ENCODE results near the gene RFX8.

Gene RFX8

GRCh38 chr2:101427743-101428142, 47.2 kb downstream of the RFX8 start:
- Histone ChIP-seq H3K27ac (ENCODE audit: low read depth, low read length) (no peak overlapping the region), H3K9ac (ENCODE audit: low read length) (no peak overlapping the region), H3K27me3 (ENCODE audit: control insufficient read depth, insufficient read depth, low read length) (no peaks in the 10 kb centered on the region), H3K4me1 (ENCODE audit: control insufficient read depth, insufficient read depth, low read length) (no peaks in the 10 kb centered on the region), H3K4me3 (ENCODE audit: low read depth, low read length) (no peak overlapping the region), H3K36me3 (ENCODE audit: control insufficient read depth, insufficient read depth, low read length) (no peaks in the 10 kb centered on the region), H3K9me3 (ENCODE audit: control insufficient read depth, insufficient read depth, low read depth, low read length) (no peaks in the 10 kb centered on the region)

DNA sequence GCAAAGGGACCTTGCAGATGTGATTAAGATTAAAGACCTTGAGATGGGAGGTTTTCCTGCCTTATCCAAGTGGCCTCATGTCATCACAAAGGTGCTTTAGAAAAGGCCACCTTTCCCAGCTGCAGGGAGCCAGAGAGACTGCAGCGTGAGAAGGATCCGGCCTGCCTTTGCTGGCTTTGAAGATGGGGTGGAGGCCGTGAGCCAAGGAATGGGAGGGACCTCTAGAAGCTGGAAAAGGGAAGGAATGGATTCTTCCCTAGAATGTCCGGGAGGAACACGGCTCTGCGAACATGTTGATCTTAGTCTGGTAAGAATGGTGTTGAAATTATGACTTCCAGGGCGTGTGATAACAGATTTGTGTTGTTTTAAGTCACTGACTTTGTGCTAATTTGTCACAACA, 47.7 kb downstream of the RFX8 start:
- no peak overlapping the region for H3K27ac ChIP-seq (ENCODE audit: low read depth, low read length)
- H3K4me1 ChIP-seq (ENCODE audit: control insufficient read depth, insufficient read depth, low read length), result no peaks in the 10 kb centered on the region
- no peak overlapping the region for H3K4me3 ChIP-seq (ENCODE audit: low read depth, low read length)
- H3K9me3 ChIP-seq (ENCODE audit: control insufficient read depth, insufficient read depth, low read depth, low read length), result no peaks in the 10 kb centered on the region
- no peaks in the 10 kb centered on the region for H3K36me3 ChIP-seq (ENCODE audit: control insufficient read depth, insufficient read depth, low read length)
- no peak overlapping the region for H3K9ac ChIP-seq (ENCODE audit: low read length)
- H3K27me3 ChIP-seq (ENCODE audit: control insufficient read depth, insufficient read depth, low read length), result no peaks in the 10 kb centered on the region

DNA sequence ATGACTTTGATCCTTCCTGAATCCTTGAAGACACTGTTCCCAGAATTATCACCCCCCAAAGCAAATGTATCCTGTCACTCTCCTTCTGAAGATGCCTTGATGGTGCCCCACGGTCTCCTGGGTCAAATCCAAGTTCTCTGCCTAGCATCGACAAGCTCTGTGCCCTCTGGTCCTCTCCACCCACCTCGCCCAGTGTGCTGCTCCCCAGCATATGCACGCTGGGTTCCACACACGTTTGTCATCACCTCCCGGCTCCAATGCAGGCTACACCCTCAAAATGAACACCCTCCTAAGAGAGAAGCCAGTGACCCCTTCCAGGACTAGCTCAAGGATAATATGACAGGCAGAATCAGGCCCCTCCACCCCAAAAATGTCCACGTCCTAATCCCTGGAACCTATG, 48.1 kb downstream of the RFX8 start:
- H3K4me3 ChIP-seq (ENCODE audit: low read depth, low read length), result no peak overlapping the region
- no peak overlapping the region for H3K27ac ChIP-seq (ENCODE audit: low read depth, low read length)
- no peaks in the 10 kb centered on the region for H3K9me3 ChIP-seq (ENCODE audit: control insufficient read depth, insufficient read depth, low read depth, low read length)
- H3K9ac ChIP-seq (ENCODE audit: low read length), result no peak overlapping the region
- no peaks in the 10 kb centered on the region for H3K4me1 ChIP-seq (ENCODE audit: control insufficient read depth, insufficient read depth, low read length)
- no peaks in the 10 kb centered on the region for H3K27me3 ChIP-seq (ENCODE audit: control insufficient read depth, insufficient read depth, low read length)
- H3K36me3 ChIP-seq (ENCODE audit: control insufficient read depth, insufficient read depth, low read length), result no peaks in the 10 kb centered on the region

- Histone ChIP-seq H3K9ac (ENCODE audit: low read length) (no peak overlapping the region), H3K27ac (ENCODE audit: low read depth, low read length) (no peak overlapping the region), H3K36me3 (ENCODE audit: control insufficient read depth, insufficient read depth, low read length) (no peaks in the 10 kb centered on the region), H3K9me3 (ENCODE audit: control insufficient read depth, insufficient read depth, low read depth, low read length) (no peaks in the 10 kb centered on the region), H3K27me3 (ENCODE audit: control insufficient read depth, insufficient read depth, low read length) (no peaks in the 10 kb centered on the region), H3K4me1 (ENCODE audit: control insufficient read depth, insufficient read depth, low read length) (no peaks in the 10 kb centered on the region), H3K4me3 (ENCODE audit: low read depth, low read length) (no peak overlapping the region)
Measured at GRCh38 chr2:101420623-101421022, 54.3 kb downstream of the RFX8 start.

DNA sequence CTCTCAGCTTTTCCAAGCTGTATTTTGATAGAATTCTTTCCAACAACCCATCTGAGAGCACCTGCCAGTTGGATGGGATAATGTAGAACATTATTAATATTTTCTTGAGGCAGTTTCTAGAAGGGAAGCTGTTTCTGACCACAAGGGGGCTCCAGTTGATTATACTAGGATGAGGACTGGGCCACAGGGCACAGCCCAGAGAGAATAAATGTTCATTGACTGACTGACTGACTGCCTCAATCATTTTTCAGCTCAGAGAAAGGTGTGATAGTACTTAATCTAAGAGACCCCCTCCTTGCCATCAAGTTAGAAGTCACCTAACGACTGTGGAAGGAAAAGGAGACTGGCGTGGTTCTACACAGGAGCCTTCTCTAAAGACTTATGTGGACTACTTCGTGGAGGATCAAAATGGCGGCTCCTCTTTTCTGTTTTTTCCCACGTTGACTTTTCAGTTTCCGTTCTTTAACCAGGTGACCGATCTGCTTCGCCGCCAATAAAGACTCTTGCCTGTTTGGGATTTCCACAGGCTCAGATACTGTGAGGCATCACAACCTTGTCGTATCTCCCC, 55.7 kb downstream of the RFX8 start:
- no peak overlapping the region for H3K27ac ChIP-seq (ENCODE audit: low read depth, low read length)
- H3K4me1 ChIP-seq (ENCODE audit: control insufficient read depth, insufficient read depth, low read length), result no peaks in the 10 kb centered on the region
- no peak overlapping the region for H3K9ac ChIP-seq (ENCODE audit: low read length)
- no peaks in the 10 kb centered on the region for H3K36me3 ChIP-seq (ENCODE audit: control insufficient read depth, insufficient read depth, low read length)
- no peaks in the 10 kb centered on the region for H3K27me3 ChIP-seq (ENCODE audit: control insufficient read depth, insufficient read depth, low read length)
- H3K9me3 ChIP-seq (ENCODE audit: control insufficient read depth, insufficient read depth, low read depth, low read length), result peaks cover 9% of the 10 kb centered on the region
- no peak overlapping the region for H3K4me3 ChIP-seq (ENCODE audit: low read depth, low read length)

GRCh38 chr2:101418460-101419095, 56.3 kb downstream of the RFX8 start:
- H3K9ac ChIP-seq (ENCODE audit: low read length), result no peak overlapping the region
- no peak overlapping the region for H3K27ac ChIP-seq (ENCODE audit: low read depth, low read length)
- peaks cover 9% of the 10 kb centered on the region for H3K9me3 ChIP-seq (ENCODE audit: control insufficient read depth, insufficient read depth, low read depth, low read length)
- no peaks in the 10 kb centered on the region for H3K36me3 ChIP-seq (ENCODE audit: control insufficient read depth, insufficient read depth, low read length)
- no peaks in the 10 kb centered on the region for H3K4me1 ChIP-seq (ENCODE audit: control insufficient read depth, insufficient read depth, low read length)
- no peaks in the 10 kb centered on the region for H3K27me3 ChIP-seq (ENCODE audit: control insufficient read depth, insufficient read depth, low read length)
- no peak overlapping the region for H3K4me3 ChIP-seq (ENCODE audit: low read depth, low read length)

DNA sequence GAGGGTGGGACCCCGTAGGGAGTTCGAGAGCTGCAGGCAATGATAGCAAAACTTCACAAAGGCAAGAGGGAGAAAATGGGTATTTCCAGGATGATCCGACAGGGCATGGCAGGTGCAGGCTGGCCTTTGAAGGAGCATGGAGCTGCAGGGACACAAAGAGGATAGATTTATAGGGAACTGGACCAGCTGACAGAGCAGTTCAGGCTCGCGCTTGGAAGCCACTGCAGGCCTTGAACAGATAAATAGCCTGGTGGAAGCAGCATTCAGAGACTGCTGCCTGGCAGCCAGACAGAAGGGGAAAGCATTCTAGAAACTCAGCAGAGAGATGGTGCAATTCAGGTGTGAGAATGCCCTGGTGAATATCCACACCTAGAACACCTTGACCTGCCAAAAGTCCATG, 58.3 kb downstream of the RFX8 start:
- Histone ChIP-seq H3K27me3 (ENCODE audit: control insufficient read depth, insufficient read depth, low read length) (no peaks in the 10 kb centered on the region), H3K9me3 (ENCODE audit: control insufficient read depth, insufficient read depth, low read depth, low read length) (peaks cover 9% of the 10 kb centered on the region), H3K36me3 (ENCODE audit: control insufficient read depth, insufficient read depth, low read length) (no peaks in the 10 kb centered on the region), H3K9ac (ENCODE audit: low read length) (no peak overlapping the region), H3K4me1 (ENCODE audit: control insufficient read depth, insufficient read depth, low read length) (no peaks in the 10 kb centered on the region), H3K4me3 (ENCODE audit: low read depth, low read length) (no peak overlapping the region), H3K27ac (ENCODE audit: low read depth, low read length) (no peak overlapping the region)

DNA sequence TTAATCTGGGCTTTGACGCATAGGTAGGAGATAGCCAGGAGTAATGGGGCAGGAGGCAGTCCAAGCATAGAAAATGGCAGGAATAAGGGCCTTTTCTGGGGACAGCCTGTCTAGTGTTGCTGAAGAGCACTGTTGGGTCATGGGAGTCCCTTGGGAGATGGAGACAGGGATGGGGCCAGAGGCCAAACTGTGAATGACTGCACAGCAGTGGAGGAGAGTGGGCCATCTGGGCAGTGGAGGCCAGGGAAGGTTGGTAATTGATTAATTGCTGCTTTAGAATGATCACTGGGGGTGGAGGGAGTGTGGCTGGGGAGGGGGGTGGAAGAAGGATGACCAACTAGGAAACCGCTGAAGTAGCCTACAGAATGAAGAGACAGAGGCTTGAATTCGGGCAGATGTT, 59.0 kb downstream of the RFX8 start:
- no peak overlapping the region for H3K4me3 ChIP-seq (ENCODE audit: low read depth, low read length)
- no peak overlapping the region for H3K27ac ChIP-seq (ENCODE audit: low read depth, low read length)
- no peaks in the 10 kb centered on the region for H3K4me1 ChIP-seq (ENCODE audit: control insufficient read depth, insufficient read depth, low read length)
- H3K27me3 ChIP-seq (ENCODE audit: control insufficient read depth, insufficient read depth, low read length), result no peaks in the 10 kb centered on the region
- H3K9me3 ChIP-seq (ENCODE audit: control insufficient read depth, insufficient read depth, low read depth, low read length), result peaks cover 9% of the 10 kb centered on the region
- no peaks in the 10 kb centered on the region for H3K36me3 ChIP-seq (ENCODE audit: control insufficient read depth, insufficient read depth, low read length)
- no peak overlapping the region for H3K9ac ChIP-seq (ENCODE audit: low read length)

GRCh38 chr2:101415220-101415619, 59.7 kb downstream of the RFX8 start:
- peaks cover 9% of the 10 kb centered on the region for H3K9me3 ChIP-seq (ENCODE audit: control insufficient read depth, insufficient read depth, low read depth, low read length)
- no peaks in the 10 kb centered on the region for H3K27me3 ChIP-seq (ENCODE audit: control insufficient read depth, insufficient read depth, low read length)
- H3K27ac ChIP-seq (ENCODE audit: low read depth, low read length), result no peak overlapping the region
- no peaks in the 10 kb centered on the region for H3K4me1 ChIP-seq (ENCODE audit: control insufficient read depth, insufficient read depth, low read length)
- no peaks in the 10 kb centered on the region for H3K36me3 ChIP-seq (ENCODE audit: control insufficient read depth, insufficient read depth, low read length)
- H3K4me3 ChIP-seq (ENCODE audit: low read depth, low read length), result no peak overlapping the region
- H3K9ac ChIP-seq (ENCODE audit: low read length), result no peak overlapping the region

GRCh38 chr2:101412092-101412694, 62.7 kb downstream of the RFX8 start:
- Histone ChIP-seq H3K27me3 (ENCODE audit: control insufficient read depth, insufficient read depth, low read length) (no peaks in the 10 kb centered on the region), H3K4me1 (ENCODE audit: control insufficient read depth, insufficient read depth, low read length) (no peaks in the 10 kb centered on the region), H3K9me3 (ENCODE audit: control insufficient read depth, insufficient read depth, low read depth, low read length) (peaks cover 9% of the 10 kb centered on the region), H3K27ac (ENCODE audit: low read depth, low read length) (no peak overlapping the region), H3K36me3 (ENCODE audit: control insufficient read depth, insufficient read depth, low read length) (no peaks in the 10 kb centered on the region), H3K9ac (ENCODE audit: low read length) (no peak overlapping the region), H3K4me3 (ENCODE audit: low read depth, low read length) (no peak overlapping the region)

DNA sequence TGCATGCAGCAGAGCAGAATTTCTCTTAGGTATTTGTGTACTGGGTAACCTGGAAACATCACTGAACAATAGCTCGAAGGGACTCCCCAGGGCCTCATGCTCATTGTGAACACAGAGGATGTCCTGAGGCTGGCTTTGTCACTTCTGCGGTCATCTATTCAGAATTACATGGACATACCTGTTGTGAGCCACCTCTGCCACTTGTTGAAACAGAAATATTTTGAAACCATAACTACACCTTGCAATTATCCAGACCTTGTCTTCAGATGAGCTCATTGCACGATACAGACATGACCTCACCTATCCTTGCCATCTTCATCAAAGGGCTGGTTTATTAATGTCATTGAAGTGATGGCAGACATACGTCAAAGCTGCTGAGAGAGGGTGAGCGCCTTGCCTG, 64.2 kb downstream of the RFX8 start:
- peaks cover 9% of the 10 kb centered on the region for H3K9me3 ChIP-seq (ENCODE audit: control insufficient read depth, insufficient read depth, low read depth, low read length)
- no peak overlapping the region for H3K4me3 ChIP-seq (ENCODE audit: low read depth, low read length)
- H3K4me1 ChIP-seq (ENCODE audit: control insufficient read depth, insufficient read depth, low read length), result no peaks in the 10 kb centered on the region
- no peaks in the 10 kb centered on the region for H3K36me3 ChIP-seq (ENCODE audit: control insufficient read depth, insufficient read depth, low read length)
- H3K27ac ChIP-seq (ENCODE audit: low read depth, low read length), result no peak overlapping the region
- H3K27me3 ChIP-seq (ENCODE audit: control insufficient read depth, insufficient read depth, low read length), result no peaks in the 10 kb centered on the region
- H3K9ac ChIP-seq (ENCODE audit: low read length), result no peak overlapping the region

Measured in HUES6 (cell line).